WTC11 (cell line): ENCODE results near the gene SPAG4. TPM values are rescaled to one million over a fixed set of nuclear protein-coding genes. Genes with fewer than 3 reads are reported as not detected.

ENCODE experiments used
- ATAC-seq: fragments of 200-7000 bp; cut with Tn5 transposase; 2 replicates; pipeline ENCODE4 v1.10.0; 2021; ENCODE audit warnings: mild to moderate bottlenecking, moderate library complexity
- CTCF ChIA-PET: fragments of 300-600 bp; sonication (Branson Sonifier 250); formaldehyde crosslinking; loops from one replicate; lab custom pipeline; 2021; ENCODE audit warnings: antibody characterized with exemption; lab: Charles Lee
- POLR2A ChIA-PET: fragments of 350-600 bp; sonication (Branson Sonifier 250); formaldehyde crosslinking; loops from one replicate; lab custom pipeline; 2021; ENCODE audit warnings: antibody characterized with exemption; lab: Charles Lee
- DNase-seq: peaks from one replicate; pipeline ENCODE4 v3.0.0; 2021; ENCODE audit warnings: low spot score
- H3K27ac Mint-ChIP-seq: 2 replicates; pipeline ENCODE4 v1.8.0; 2021; ENCODE audit warnings: mixed read lengths
- H3K27me3 Mint-ChIP-seq: 2 replicates; pipeline ENCODE4 v1.8.0; 2021; ENCODE audit warnings: low read depth, mild to moderate bottlenecking, moderate library complexity, mixed read lengths
- H3K36me3 Mint-ChIP-seq: 2 replicates; pipeline ENCODE4 v1.8.0; 2021; ENCODE audit warnings: mixed read lengths
- H3K4me1 Mint-ChIP-seq: 2 replicates; pipeline ENCODE4 v1.8.0; 2022; ENCODE audit warnings: mixed read lengths
- H3K4me3 Mint-ChIP-seq: 2 replicates; pipeline ENCODE4 v1.8.0; 2021; ENCODE audit warnings: mild to moderate bottlenecking, moderate library complexity, mixed read lengths
- H3K9me3 Mint-ChIP-seq: 2 replicates; pipeline ENCODE4 v1.8.0; 2021; ENCODE audit warnings: mixed read lengths
- CREB1 ChIP-seq: sonication (generic); formaldehyde crosslinking; IDR thresholded peaks from 2 replicates; pipeline ENCODE4 v1.8.0; 2023; ENCODE audit warnings: mild to moderate bottlenecking, missing genetic modification reagents
- ELF4 ChIP-seq: sonication (generic); formaldehyde crosslinking; IDR thresholded peaks from 2 replicates; pipeline ENCODE4 v1.8.1; 2022; ENCODE audit warnings: low read depth, mild to moderate bottlenecking, moderate library complexity, missing genetic modification reagents
- EMX1 ChIP-seq: fragments of 250-450 bp; sonication (Bioruptor Pico); IDR thresholded peaks from 2 replicates; pipeline ENCODE4 v1.8.0; 2021; ENCODE audit warnings: mild to moderate bottlenecking
- FOXP1 ChIP-seq: sonication (generic); formaldehyde crosslinking; IDR thresholded peaks from 2 replicates; pipeline ENCODE4 v1.8.0; 2022; ENCODE audit warnings: missing genetic modification reagents, mild to moderate bottlenecking, moderate library complexity, borderline replicate concordance
- GABPB1 ChIP-seq: sonication (generic); formaldehyde crosslinking; IDR thresholded peaks from 2 replicates; pipeline ENCODE4 v1.8.1; 2023; ENCODE audit warnings: mild to moderate bottlenecking, missing genetic modification reagents
- GRHL2 ChIP-seq: fragments of 250-450 bp; sonication (Bioruptor Pico); IDR thresholded peaks from 2 replicates; pipeline ENCODE4 v1.8.0; 2022; ENCODE audit warnings: mild to moderate bottlenecking, moderate library complexity; ENCODE audit not compliant: insufficient replicate concordance, severe bottlenecking
- GTF2I ChIP-seq: fragments of 250-450 bp; sonication (Bioruptor Pico); conservative IDR thresholded peaks from 2 replicates; pipeline ENCODE4 v1.4.0; 2021; ENCODE audit warnings: mild to moderate bottlenecking
- IRF2 ChIP-seq: sonication (generic); formaldehyde crosslinking; IDR thresholded peaks from 2 replicates; pipeline ENCODE4 v1.8.0; 2022; ENCODE audit warnings: low read depth, missing genetic modification reagents, borderline replicate concordance
- JAZF1 ChIP-seq: fragments of 250-450 bp; sonication (Bioruptor Pico); IDR thresholded peaks from 2 replicates; pipeline ENCODE4 v1.9.0; 2021; ENCODE audit warnings: moderate library complexity, mild to moderate bottlenecking, inconsistent platforms
- JUN ChIP-seq: sonication (generic); formaldehyde crosslinking; IDR thresholded peaks from 2 replicates; pipeline ENCODE4 v1.8.0; 2023; ENCODE audit warnings: mild to moderate bottlenecking, missing genetic modification reagents
- NFYB ChIP-seq: sonication (generic); formaldehyde crosslinking; conservative IDR thresholded peaks from 2 replicates; pipeline ENCODE4 v1.8.0; 2022; ENCODE audit warnings: low read depth, missing genetic modification reagents
- PRRX2 ChIP-seq: fragments of 250-450 bp; sonication (Bioruptor Pico); IDR thresholded peaks from 2 replicates; pipeline ENCODE4 v1.8.0; 2021; ENCODE audit warnings: mild to moderate bottlenecking
- RELA ChIP-seq: sonication (generic); formaldehyde crosslinking; IDR thresholded peaks from 2 replicates; pipeline ENCODE4 v1.8.1; 2022; ENCODE audit warnings: missing genetic modification reagents, mild to moderate bottlenecking, borderline replicate concordance
- RORB ChIP-seq: fragments of 250-450 bp; sonication (Bioruptor Pico); IDR thresholded peaks from 2 replicates; pipeline ENCODE4 v1.9.0; 2021; ENCODE audit warnings: mild to moderate bottlenecking
- SMAD4 ChIP-seq: sonication (generic); formaldehyde crosslinking; IDR thresholded peaks from 2 replicates; pipeline ENCODE4 v1.8.0; 2022; ENCODE audit warnings: mild to moderate bottlenecking, missing genetic modification reagents
- TCF7 ChIP-seq: sonication (generic); formaldehyde crosslinking; IDR thresholded peaks from 2 replicates; pipeline ENCODE4 v1.8.0; 2022; ENCODE audit warnings: mild to moderate bottlenecking, low read depth, missing genetic modification reagents, moderate library complexity
- TEAD4 ChIP-seq: sonication (generic); formaldehyde crosslinking; IDR thresholded peaks from 2 replicates; pipeline ENCODE4 v1.8.0; 2022; ENCODE audit warnings: mild to moderate bottlenecking, missing genetic modification reagents
- ZBTB21 ChIP-seq: sonication (generic); formaldehyde crosslinking; IDR thresholded peaks from 2 replicates; pipeline ENCODE4 v1.8.1; 2023; ENCODE audit warnings: mild to moderate bottlenecking, missing genetic modification reagents, borderline replicate concordance
- ZNF232 ChIP-seq: sonication (generic); formaldehyde crosslinking; IDR thresholded peaks from 2 replicates; pipeline ENCODE4 v1.8.0; 2022; ENCODE audit warnings: mild to moderate bottlenecking, missing genetic modification reagents
- total RNA-seq: library from RNA; stranded (reverse); gene quantifications from 3 replicates; pipeline ENCODE4 v1.2.3, GENCODE V29; 2021
- TF ChIP-seq, protein P1 (sequence below): sonication (generic); formaldehyde crosslinking; conservative IDR thresholded peaks from 2 replicates; pipeline ENCODE4 v1.8.1; 2022; ENCODE audit warnings: mild to moderate bottlenecking, missing genetic modification reagents
- TF ChIP-seq, protein P2 (sequence below): sonication (generic); formaldehyde crosslinking; IDR thresholded peaks from 2 replicates; pipeline ENCODE4 v1.8.0; 2022; ENCODE audit warnings: mild to moderate bottlenecking, missing genetic modification reagents
- TF ChIP-seq, protein P3 (sequence below): sonication (generic); formaldehyde crosslinking; IDR thresholded peaks from 2 replicates; pipeline ENCODE4 v1.8.1; 2022; ENCODE audit warnings: low read depth, mild to moderate bottlenecking, moderate library complexity, missing genetic modification reagents, borderline replicate concordance
- TF ChIP-seq, protein P4 (sequence below): sonication (generic); formaldehyde crosslinking; IDR thresholded peaks from 2 replicates; pipeline ENCODE4 v1.8.1; 2023; ENCODE audit warnings: mild to moderate bottlenecking, missing genetic modification reagents, moderate library complexity
- TF ChIP-seq, protein P5 (sequence below): fragments of 250-450 bp; sonication (Bioruptor Pico); IDR thresholded peaks from 2 replicates; pipeline ENCODE4 v1.9.0; 2021; ENCODE audit warnings: mild to moderate bottlenecking
- TF ChIP-seq, protein P6 (sequence below): fragments of 250-450 bp; sonication (Bioruptor Pico); conservative IDR thresholded peaks from 2 replicates; pipeline ENCODE4 v1.9.0; 2021; ENCODE audit warnings: mild to moderate bottlenecking

Gene SPAG4
- total RNA-seq, 1 experiment from 2014 or later = 3.5 TPM

DNA sequence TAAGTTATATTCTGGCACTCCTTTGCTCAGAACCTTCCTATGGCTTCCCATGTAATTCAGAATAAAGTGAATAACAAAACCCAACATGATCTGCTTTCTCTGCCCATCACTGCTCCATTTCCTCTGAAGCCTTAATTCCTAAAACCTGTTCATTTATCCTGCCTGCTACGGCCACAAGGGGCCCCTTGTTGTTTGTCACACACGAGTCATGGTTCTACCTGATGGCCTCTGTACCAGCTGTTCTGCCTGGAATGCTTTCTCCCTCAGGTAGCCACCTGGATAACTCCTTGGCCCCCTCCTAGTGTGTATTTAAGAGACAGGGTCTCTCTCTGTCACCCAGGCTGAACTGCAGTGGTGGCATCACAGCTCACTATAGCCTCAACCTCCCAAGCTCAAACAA is 47.0 kb upstream of the SPAG4 start:
- DNase-seq (peak; percentile 44), ATAC-seq (peak; percentile 95)
- H3K27ac Mint-ChIP-seq = no peak overlapping the region; the same call in 1 of the 2 replicates
- TF ChIP-seq TCF7 (CRISPR knock-in tag) = no peak
- TF ChIP-seq JUN (CRISPR knock-in tag) = no peak
- no peak for TF ChIP-seq PRRX2 (CRISPR knock-in tag)
- no peak for TF ChIP-seq RORB (CRISPR knock-in tag)
- TF ChIP-seq RELA (CRISPR knock-in tag) = no peak
- no peak for TF ChIP-seq EMX1 (CRISPR knock-in tag)
- TF ChIP-seq ELF4 = no peak
- TF ChIP-seq FOXP1 (CRISPR knock-in tag) = no peak
- TF ChIP-seq, protein P1, sequence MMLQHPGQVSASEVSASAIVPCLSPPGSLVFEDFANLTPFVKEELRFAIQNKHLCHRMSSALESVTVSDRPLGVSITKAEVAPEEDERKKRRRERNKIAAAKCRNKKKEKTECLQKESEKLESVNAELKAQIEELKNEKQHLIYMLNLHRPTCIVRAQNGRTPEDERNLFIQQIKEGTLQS = no peak
- TF ChIP-seq GTF2I (CRISPR knock-in tag) = no peak
- no peak for TF ChIP-seq GRHL2
- TF ChIP-seq TEAD4 (CRISPR knock-in tag) = no peak
- no peak for TF ChIP-seq JAZF1
- TF ChIP-seq ZBTB21 = no peak
- TF ChIP-seq ZNF232 (CRISPR knock-in tag) = no peak
- TF ChIP-seq CREB1 (CRISPR knock-in tag) = no peak
- TF ChIP-seq, protein P2, sequence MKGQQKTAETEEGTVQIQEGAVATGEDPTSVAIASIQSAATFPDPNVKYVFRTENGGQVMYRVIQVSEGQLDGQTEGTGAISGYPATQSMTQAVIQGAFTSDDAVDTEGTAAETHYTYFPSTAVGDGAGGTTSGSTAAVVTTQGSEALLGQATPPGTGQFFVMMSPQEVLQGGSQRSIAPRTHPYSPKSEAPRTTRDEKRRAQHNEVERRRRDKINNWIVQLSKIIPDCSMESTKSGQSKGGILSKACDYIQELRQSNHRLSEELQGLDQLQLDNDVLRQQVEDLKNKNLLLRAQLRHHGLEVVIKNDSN (CRISPR knock-in tag) = no peak
- no peak for TF ChIP-seq SMAD4
- peaks cover 3% of the 10 kb centered on the region; the same call in 1 of the 2 replicates for H3K36me3 Mint-ChIP-seq
- H3K9me3 Mint-ChIP-seq = peaks cover 6% of the 10 kb centered on the region
- ChIA-PET CTCF (interaction anchor here (0.6 to 2.1 kb wide), 12 partner anchors 10 to 422 kb away, joined by 3 to 12 read pairs (median 4); partner anchors contain the start of genes NFS1, ROMO1 and SPAG4), POLR2A (interaction anchor here (0.5 kb wide), 1 partner anchor 119 kb away, joined by 3 read pairs; no protein-coding TSS in a partner anchor)
- H3K27me3 Mint-ChIP-seq = peaks cover 8% of the 10 kb centered on the region
- H3K4me1 Mint-ChIP-seq = no peaks in the 10 kb centered on the region
- H3K4me3 Mint-ChIP-seq = no peak overlapping the region

DNA sequence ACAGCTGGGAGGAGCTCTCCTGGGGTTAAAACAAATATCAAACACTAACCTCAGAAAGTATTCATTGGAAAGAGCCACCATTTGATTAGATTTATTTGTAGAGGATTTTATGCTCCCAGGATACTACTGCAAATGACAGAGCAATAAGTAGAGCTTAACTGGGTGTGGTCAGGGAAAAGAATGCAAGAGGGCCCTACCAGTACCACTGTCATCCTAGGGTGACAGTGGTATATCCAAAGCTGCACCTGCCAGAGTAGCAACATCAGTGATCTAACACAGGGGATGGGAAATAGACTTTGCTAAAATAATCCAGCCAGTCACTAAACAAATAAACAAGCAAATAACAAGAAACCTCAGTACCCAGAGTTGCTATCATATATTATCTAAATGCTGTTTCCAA is 44.1 kb upstream of the SPAG4 start:
- peaks cover 9% of the 10 kb centered on the region for H3K9me3 Mint-ChIP-seq
- no peak for DNase-seq
- peaks cover 7% of the 10 kb centered on the region; the same call in 1 of the 2 replicates for H3K36me3 Mint-ChIP-seq
- ChIA-PET POLR2A (no interaction called here), CTCF (interaction anchor here (1.5 kb wide), 1 partner anchor 33 kb away, joined by 7 read pairs; no protein-coding TSS in a partner anchor)
- H3K4me1 Mint-ChIP-seq = no peaks in the 10 kb centered on the region
- H3K4me3 Mint-ChIP-seq = no peak overlapping the region
- no peak for ATAC-seq
- TF ChIP-seq NFYB = no peak
- no peak for TF ChIP-seq IRF2 (CRISPR knock-in tag)
- no peak for TF ChIP-seq JAZF1
- TF ChIP-seq TEAD4 (CRISPR knock-in tag) = no peak
- TF ChIP-seq, protein P3, sequence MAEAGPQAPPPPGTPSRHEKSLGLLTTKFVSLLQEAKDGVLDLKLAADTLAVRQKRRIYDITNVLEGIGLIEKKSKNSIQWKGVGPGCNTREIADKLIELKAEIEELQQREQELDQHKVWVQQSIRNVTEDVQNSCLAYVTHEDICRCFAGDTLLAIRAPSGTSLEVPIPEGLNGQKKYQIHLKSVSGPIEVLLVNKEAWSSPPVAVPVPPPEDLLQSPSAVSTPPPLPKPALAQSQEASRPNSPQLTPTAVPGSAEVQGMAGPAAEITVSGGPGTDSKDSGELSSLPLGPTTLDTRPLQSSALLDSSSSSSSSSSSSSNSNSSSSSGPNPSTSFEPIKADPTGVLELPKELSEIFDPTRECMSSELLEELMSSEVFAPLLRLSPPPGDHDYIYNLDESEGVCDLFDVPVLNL (CRISPR knock-in tag) = no peak
- TF ChIP-seq RELA (CRISPR knock-in tag) = no peak
- TF ChIP-seq, protein P4, sequence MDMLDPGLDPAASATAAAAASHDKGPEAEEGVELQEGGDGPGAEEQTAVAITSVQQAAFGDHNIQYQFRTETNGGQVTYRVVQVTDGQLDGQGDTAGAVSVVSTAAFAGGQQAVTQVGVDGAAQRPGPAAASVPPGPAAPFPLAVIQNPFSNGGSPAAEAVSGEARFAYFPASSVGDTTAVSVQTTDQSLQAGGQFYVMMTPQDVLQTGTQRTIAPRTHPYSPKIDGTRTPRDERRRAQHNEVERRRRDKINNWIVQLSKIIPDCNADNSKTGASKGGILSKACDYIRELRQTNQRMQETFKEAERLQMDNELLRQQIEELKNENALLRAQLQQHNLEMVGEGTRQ (CRISPR knock-in tag) = no peak
- TF ChIP-seq, protein P5, sequence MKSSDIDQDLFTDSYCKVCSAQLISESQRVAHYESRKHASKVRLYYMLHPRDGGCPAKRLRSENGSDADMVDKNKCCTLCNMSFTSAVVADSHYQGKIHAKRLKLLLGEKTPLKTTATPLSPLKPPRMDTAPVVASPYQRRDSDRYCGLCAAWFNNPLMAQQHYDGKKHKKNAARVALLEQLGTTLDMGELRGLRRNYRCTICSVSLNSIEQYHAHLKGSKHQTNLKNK (CRISPR knock-in tag) = no peak
- TF ChIP-seq GABPB1 (CRISPR knock-in tag) = no peak
- TF ChIP-seq, protein P6, sequence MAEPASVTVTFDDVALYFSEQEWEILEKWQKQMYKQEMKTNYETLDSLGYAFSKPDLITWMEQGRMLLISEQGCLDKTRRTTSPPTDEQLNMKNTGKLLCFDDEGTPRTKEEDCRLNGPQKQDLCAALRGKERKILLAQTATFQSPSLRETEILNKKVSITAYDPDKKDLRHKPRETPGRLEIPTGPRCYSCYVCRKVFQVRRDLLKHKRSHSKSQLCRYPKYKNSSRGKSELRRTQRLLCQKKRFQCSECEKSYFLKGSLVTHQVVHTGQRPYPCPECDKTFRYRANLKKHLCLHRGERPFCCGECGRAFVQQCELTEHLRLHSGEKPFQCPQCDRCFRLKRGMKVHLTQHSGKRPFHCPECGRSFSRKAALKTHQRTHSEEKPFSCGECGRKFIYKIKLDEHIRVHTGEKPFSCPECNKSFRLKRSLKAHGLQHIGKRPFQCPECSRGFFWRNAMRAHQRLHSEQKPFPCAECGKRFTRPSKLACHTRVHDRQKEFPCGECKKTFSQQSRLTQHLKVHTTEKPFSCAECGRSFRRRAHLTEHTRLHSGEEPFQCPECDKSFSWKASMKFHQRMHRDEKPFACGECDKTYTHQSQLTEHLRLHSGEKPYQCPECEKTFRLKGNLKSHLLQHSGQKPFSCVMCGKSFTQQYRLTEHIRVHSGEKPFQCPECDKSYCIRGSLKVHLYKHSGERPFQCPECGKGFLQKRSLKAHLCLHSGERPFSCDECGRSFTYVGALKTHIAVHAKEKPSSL = no peak
- H3K27me3 Mint-ChIP-seq = peaks cover 11% of the 10 kb centered on the region
- H3K27ac Mint-ChIP-seq = no peak overlapping the region
